Ascending aorta (tissue), 2 donors: ENCODE results near the gene PIANP. TPM values are rescaled to one million over a fixed set of nuclear protein-coding genes. Genes with fewer than 3 reads are reported as not detected.
A peak's percentile ranks its signal among the peaks of the same experiment; 100 is the strongest.
"Not testable (repeated sequence)": the region's sequence is repeated elsewhere in the genome, so short reads cannot be mapped to it uniquely, and the experiment has no call there.

Experiments
- DNase-seq, 2 donors: peaks; one replicate each; pipeline ENCODE4 v3.0.0-alpha.2; 2019; ENCODE audit warnings: low spot score in 2 of 2
- H3K27ac ChIP-seq, 2 donors: fragments of 200-600 bp; sonication (generic); one replicate each; pipeline ENCODE4 v1.5.1; 2016 to 2017; ENCODE audit warnings: mild to moderate bottlenecking in 1 of 2
- H3K27me3 ChIP-seq: fragments of 200-600 bp; sonication (generic); one replicate; pipeline ENCODE4 v1.5.1; 2017
- H3K36me3 ChIP-seq, 2 donors: fragments of 200-600 bp; sonication (generic); one replicate each; pipeline ENCODE4 v1.5.1; 2016
- H3K4me1 ChIP-seq, 2 donors: fragments of 200-600 bp; sonication (generic); one replicate each; pipeline ENCODE4 v1.5.1; 2016 to 2017; ENCODE audit warnings: mild to moderate bottlenecking in 1 of 2
- H3K4me3 ChIP-seq, 2 donors: fragments of 200-600 bp; sonication (generic); one replicate each; pipeline ENCODE4 v1.5.1; 2016 to 2017; ENCODE audit warnings: mild to moderate bottlenecking in 1 of 2
- H3K9me3 ChIP-seq, 2 donors: fragments of 200-600 bp; sonication (generic); one replicate each; pipeline ENCODE4 v1.5.1; 2016
- CTCF ChIP-seq, 3 experiments: fragments of 200-600 bp in 2 of 3; fragments of 450-650 bp in 1 of 3; sonication (generic) in 2 of 3; IDR thresholded peaks; one replicate each; pipeline ENCODE4 v1.5.1; 2016 to 2019; ENCODE audit warnings: antibody characterized with exemption in 3 of 3, mild to moderate bottlenecking in 1 of 3, moderate library complexity in 1 of 3
- intact Hi-C: fragments of 100-400 bp; cut with DNase I; formaldehyde crosslinking; loops from one replicate; pipeline ENCODE4 v1.15.1; 2023
- total RNA-seq: library from RNA; depleted of rRNA; stranded (reverse); fragments of >200 nt; gene quantifications from one replicate; pipeline ENCODE4 v1.1.0, GENCODE V29; 2016

The PIANP gene
- total RNA-seq, 1 donor from 2014 or later, result not detected

DNA sequence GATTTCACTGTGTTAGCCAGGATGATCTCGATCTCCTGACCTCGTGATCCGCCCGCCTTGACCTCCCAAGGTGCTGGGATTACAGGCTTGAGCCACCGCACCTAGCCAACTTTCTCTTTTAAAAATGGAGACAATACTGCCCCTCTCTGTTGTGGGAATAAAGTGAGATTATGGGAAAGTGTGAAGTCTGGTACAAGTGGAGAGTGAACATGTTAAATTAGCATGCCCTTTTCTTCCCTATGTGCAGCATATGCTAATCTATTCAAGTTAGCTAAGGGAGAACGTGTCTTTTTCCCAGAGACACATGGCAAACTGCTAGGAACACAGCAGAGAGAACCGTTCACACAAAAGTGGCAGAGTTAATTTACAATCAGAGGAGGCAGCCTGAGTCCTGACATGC is 24.7 kb upstream of the PIANP start:
- Histone ChIP-seq H3K36me3 (peaks cover 23 to 29% of the 10 kb centered on the region in 2 donors), H3K27me3 (no peaks in the 10 kb centered on the region), H3K9me3 (no peaks in the 10 kb centered on the region), H3K4me1 (peaks cover 0 to 8% of the 10 kb centered on the region in 2 donors), H3K4me3 (no peak overlapping the region), H3K27ac (no peak overlapping the region)
- TF ChIP-seq CTCF (IDR thresholded peaks at IDR 0.05), result no peak
- no peak for DNase-seq
- intact Hi-C loops, result loop anchor here (2.0 kb wide), 1 partner anchor 27 kb away; the partner anchor contains the start of gene MLF2

GRCh38 chr12:6724409-6724797 is 23.8 kb upstream of the PIANP start:
- Histone ChIP-seq H3K36me3 (peaks cover 14 to 20% of the 10 kb centered on the region in 2 donors), H3K9me3 (no peaks in the 10 kb centered on the region), H3K4me3 (peak overlapping the region; percentile 62 to 70), H3K27ac (peak overlapping the region; percentile 75 to 93), H3K27me3 (no peaks in the 10 kb centered on the region), H3K4me1 (peaks cover 0 to 8% of the 10 kb centered on the region in 2 donors)
- TF ChIP-seq CTCF (IDR thresholded peaks at IDR 0.05), result no peak
- peak in 1 of 2 donors; percentile 64 for DNase-seq
- intact Hi-C loops, result loop anchor here (1.0 to 2.0 kb wide), 3 partner anchors 24 to 35 kb away; partner anchors contain the start of genes MLF2, PIANP and ZNF384

- Histone ChIP-seq H3K4me1 (peaks cover 0 to 8% of the 10 kb centered on the region in 2 donors), H3K27ac (peak within 1 kb of the TSS; percentile 75 to 93), H3K4me3 (peak within 1 kb of the TSS; percentile 62 to 70), H3K36me3 (peaks cover 8 to 14% of the 10 kb centered on the region in 2 donors), H3K27me3 (no peaks in the 10 kb centered on the region), H3K9me3 (no peaks in the 10 kb centered on the region)
- intact Hi-C loops, result loop anchor here (1.0 to 2.0 kb wide), 4 partner anchors 24 to 61 kb away; partner anchors contain the start of genes ING4, MLF2, PIANP and ZNF384
- TF ChIP-seq CTCF (IDR thresholded peaks at IDR 0.05), result no peak
- peak; percentile 91 to 99 for DNase-seq
Measured at GRCh38 chr12:6723607-6724408, 23.2 kb upstream of the PIANP start, which contains the start of gene COPS7A. COPS7A (plus strand) TSS chr12:6724046; CDS start chr12:6724657, 611 bp downstream.

DNA sequence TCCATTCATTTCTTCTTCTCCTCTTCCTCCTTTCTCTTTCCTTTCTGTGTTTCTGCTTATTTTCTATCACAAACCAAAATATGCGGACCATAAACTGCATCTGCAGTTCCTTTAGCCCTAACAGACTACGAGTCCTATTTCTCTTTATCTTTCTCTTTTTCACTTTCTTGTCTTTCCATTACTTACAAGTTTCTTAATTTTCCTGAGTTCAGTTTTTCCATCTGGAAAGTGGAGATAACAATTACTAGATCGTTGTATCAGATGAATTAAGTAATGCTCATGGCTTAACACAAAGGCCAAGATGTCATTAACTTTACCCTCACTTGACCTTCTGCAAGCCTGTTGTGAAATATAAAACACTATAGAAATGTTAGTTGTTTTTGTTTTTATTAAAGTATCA is 22.2 kb upstream of the PIANP start:
- Histone ChIP-seq H3K27me3 (no peaks in the 10 kb centered on the region), H3K36me3 (peaks cover 0 to 4% of the 10 kb centered on the region in 2 donors), H3K4me3 (no peak overlapping the region), H3K4me1 (peaks cover 0 to 8% of the 10 kb centered on the region in 2 donors), H3K27ac (no peak overlapping the region), H3K9me3 (no peaks in the 10 kb centered on the region)
- DNase-seq, result no peak
- intact Hi-C loops, result loop anchor here (1.0 kb wide), 1 partner anchor 60 kb away; the partner anchor contains the start of gene ING4
- TF ChIP-seq CTCF (IDR thresholded peaks at IDR 0.05), result no peak

GRCh38 chr12:6716874-6717437 is 16.3 kb upstream of the PIANP start:
- no peak for DNase-seq
- intact Hi-C loops, result no loop called here
- H3K9me3 ChIP-seq, result no peaks in the 10 kb centered on the region

DNA sequence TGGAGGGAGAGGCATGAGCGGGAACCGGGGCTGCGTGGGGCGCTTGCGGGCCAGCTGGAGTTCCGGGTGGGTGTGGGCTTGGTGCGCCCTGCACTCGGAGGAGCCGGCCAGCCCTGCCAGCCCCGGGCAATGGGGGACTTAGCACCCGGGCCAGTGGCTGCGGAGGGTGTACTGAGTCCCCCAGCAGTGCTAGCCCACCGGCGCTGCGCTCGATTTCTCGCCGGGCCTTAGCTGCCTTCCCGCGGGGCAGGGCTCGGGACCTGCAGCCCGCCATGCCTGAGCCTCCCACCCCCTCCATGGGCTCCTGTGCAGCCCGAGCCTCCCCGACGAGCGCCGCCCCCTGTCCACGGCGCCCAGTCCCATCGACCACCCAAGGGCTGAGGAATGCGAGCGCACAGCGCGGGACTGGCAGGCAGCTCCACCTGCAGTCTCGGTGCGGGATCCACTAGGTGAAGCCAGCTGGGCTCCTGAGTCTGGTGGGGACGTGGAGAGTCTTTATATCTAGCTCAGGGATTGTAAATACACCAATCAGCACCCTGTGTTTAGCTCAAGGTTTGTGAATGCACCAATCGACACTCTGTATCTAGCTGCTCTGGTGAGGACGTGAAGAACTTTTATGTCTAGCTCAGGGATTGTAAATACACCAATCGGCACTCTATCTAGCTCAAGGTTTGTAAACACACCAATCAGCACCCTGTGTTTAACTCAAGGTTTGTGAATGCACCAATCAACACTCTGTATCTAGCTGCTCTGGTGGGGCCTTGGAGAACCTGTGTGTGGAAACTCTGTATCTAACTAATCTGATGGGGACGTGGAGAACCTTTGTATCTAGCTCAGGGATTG is 15.6 kb upstream of the PIANP start:
- intact Hi-C loops, H3K27me3 ChIP-seq, H3K27ac ChIP-seq, H3K4me3 ChIP-seq, H3K9me3 ChIP-seq, H3K36me3 ChIP-seq, H3K4me1 ChIP-seq, DNase-seq: not testable (repeated sequence)

More at GRCh38 chr12:6716874-6717437, 16.3 kb upstream of the PIANP start:
- H3K4me1 ChIP-seq, result no peaks in the 10 kb centered on the region
- H3K27me3 ChIP-seq, result no peaks in the 10 kb centered on the region
- H3K36me3 ChIP-seq, result no peaks in the 10 kb centered on the region
- no peak overlapping the region for H3K27ac ChIP-seq
- TF ChIP-seq CTCF (IDR thresholded peaks at IDR 0.05), result no peak
- no peak overlapping the region for H3K4me3 ChIP-seq
